Measurements from ENCODE around the gene SLC44A3.

SLC44A3 gene

GRCh38 chr1:94777281-94777680 lies 42.9 kb upstream of the SLC44A3 start:
- H3K79me2 ChIP-seq (ENCODE audit: insufficient read depth, low read length): no peaks in the 10 kb centered on the region

GRCh38 chr1:94778808-94779207 lies 41.3 kb upstream of the SLC44A3 start:
- H4K20me1 ChIP-seq (ENCODE audit: insufficient read depth, low read length, poor library complexity, severe bottlenecking): no peaks in the 10 kb centered on the region
- no peaks in the 10 kb centered on the region for H3K79me2 ChIP-seq (ENCODE audit: insufficient read depth, low read length)
- no peak overlapping the region for H2AFZ ChIP-seq (ENCODE audit: low read length)
- H3K36me3 ChIP-seq (ENCODE audit: insufficient read depth, low read length): no peaks in the 10 kb centered on the region
- no peak for TF ChIP-seq EZH2phosphoT487 (IDR thresholded peaks at IDR 0.05; ENCODE audit: borderline replicate concordance)
- no peak overlapping the region for H3K4me2 ChIP-seq (ENCODE audit: low read depth, low read length, poor library complexity, severe bottlenecking)
- H3K4me1 ChIP-seq (ENCODE audit: insufficient read depth, low read length, poor library complexity, severe bottlenecking): peaks cover 7% of the 10 kb centered on the region
- no peaks in the 10 kb centered on the region for H3F3A ChIP-seq (ENCODE audit: low read depth)
- no peak overlapping the region for H3K4me3 ChIP-seq (ENCODE audit: low read length, poor library complexity, severe bottlenecking)
- H3K9me3 ChIP-seq (ENCODE audit: insufficient read depth, low read depth, low read length): no peaks in the 10 kb centered on the region
- no peaks in the 10 kb centered on the region for H3K9me2 ChIP-seq (replicated peaks; ENCODE audit: low read depth, low read length)
- H3K9ac ChIP-seq (ENCODE audit: low read depth, low read length, poor library complexity, severe bottlenecking): no peak overlapping the region
- H3K27me3 ChIP-seq (ENCODE audit: insufficient read depth, low read length, poor library complexity, severe bottlenecking): no peaks in the 10 kb centered on the region

More at GRCh38 chr1:94777281-94777680, 42.9 kb upstream of the SLC44A3 start:
- Histone ChIP-seq H4K20me1 (ENCODE audit: insufficient read depth, low read length, poor library complexity, severe bottlenecking) (no peaks in the 10 kb centered on the region), H3K4me1 (ENCODE audit: insufficient read depth, low read length, poor library complexity, severe bottlenecking) (peaks cover 17% of the 10 kb centered on the region), H3K4me2 (ENCODE audit: low read depth, low read length, poor library complexity, severe bottlenecking) (no peak overlapping the region), H3K9me3 (ENCODE audit: insufficient read depth, low read depth, low read length) (no peaks in the 10 kb centered on the region), H3K36me3 (ENCODE audit: insufficient read depth, low read length) (no peaks in the 10 kb centered on the region), H2AFZ (ENCODE audit: low read length) (no peak overlapping the region), H3K9ac (ENCODE audit: low read depth, low read length, poor library complexity, severe bottlenecking) (no peak overlapping the region), H3K27me3 (ENCODE audit: insufficient read depth, low read length, poor library complexity, severe bottlenecking) (no peaks in the 10 kb centered on the region), H3K4me3 (ENCODE audit: low read length, poor library complexity, severe bottlenecking) (no peak overlapping the region), H3F3A (ENCODE audit: low read depth) (no peaks in the 10 kb centered on the region), H3K9me2 (replicated peaks; ENCODE audit: low read depth, low read length) (no peaks in the 10 kb centered on the region)
- TF ChIP-seq CTCF (conservative IDR thresholded peaks at IDR 0.05; ENCODE audit: low read length): no peak
- TF ChIP-seq EZH2phosphoT487 (IDR thresholded peaks at IDR 0.05; ENCODE audit: borderline replicate concordance): no peak

GRCh38 chr1:94783342-94784189 lies 36.6 kb upstream of the SLC44A3 start:
- Histone ChIP-seq H3K9me3 (ENCODE audit: insufficient read depth, low read depth, low read length) (no peaks in the 10 kb centered on the region), H3K9ac (ENCODE audit: low read depth, low read length, poor library complexity, severe bottlenecking) (no peak overlapping the region), H3K4me3 (ENCODE audit: low read length, poor library complexity, severe bottlenecking) (no peak overlapping the region), H3K36me3 (ENCODE audit: insufficient read depth, low read length) (no peaks in the 10 kb centered on the region), H3K79me2 (ENCODE audit: insufficient read depth, low read length) (no peaks in the 10 kb centered on the region), H3K9me2 (replicated peaks; ENCODE audit: low read depth, low read length) (no peaks in the 10 kb centered on the region), H3F3A (ENCODE audit: low read depth) (no peaks in the 10 kb centered on the region; the same call in 1 of the 2 replicates), H3K27me3 (ENCODE audit: insufficient read depth, low read length, poor library complexity, severe bottlenecking) (no peaks in the 10 kb centered on the region), H2AFZ (ENCODE audit: low read length) (no peak overlapping the region), H4K20me1 (ENCODE audit: insufficient read depth, low read length, poor library complexity, severe bottlenecking) (no peaks in the 10 kb centered on the region), H3K4me1 (ENCODE audit: insufficient read depth, low read length, poor library complexity, severe bottlenecking) (peaks cover 8% of the 10 kb centered on the region), H3K4me2 (ENCODE audit: low read depth, low read length, poor library complexity, severe bottlenecking) (no peak overlapping the region)
- TF ChIP-seq EZH2phosphoT487 (IDR thresholded peaks at IDR 0.05; ENCODE audit: borderline replicate concordance) (no peak), CTCF (conservative IDR thresholded peaks at IDR 0.05; ENCODE audit: low read length) (no peak)

- H3K9ac ChIP-seq (ENCODE audit: low read depth, low read length, poor library complexity, severe bottlenecking): no peak overlapping the region
- H3K4me2 ChIP-seq (ENCODE audit: low read depth, low read length, poor library complexity, severe bottlenecking): no peak overlapping the region
Observed at GRCh38 chr1:94784190-94784515, 36.0 kb upstream of the SLC44A3 start.

More at GRCh38 chr1:94784190-94784515, 36.0 kb upstream of the SLC44A3 start:
- H3K36me3 ChIP-seq (ENCODE audit: insufficient read depth, low read length): no peaks in the 10 kb centered on the region
- H3K9me3 ChIP-seq (ENCODE audit: insufficient read depth, low read depth, low read length): no peaks in the 10 kb centered on the region
- no peaks in the 10 kb centered on the region; the same call in 1 of the 2 replicates for H3F3A ChIP-seq (ENCODE audit: low read depth)
- H3K27me3 ChIP-seq (ENCODE audit: insufficient read depth, low read length, poor library complexity, severe bottlenecking): no peaks in the 10 kb centered on the region
- no peaks in the 10 kb centered on the region for H4K20me1 ChIP-seq (ENCODE audit: insufficient read depth, low read length, poor library complexity, severe bottlenecking)
- H3K9me2 ChIP-seq (replicated peaks; ENCODE audit: low read depth, low read length): no peaks in the 10 kb centered on the region
- no peak overlapping the region for H3K4me3 ChIP-seq (ENCODE audit: low read length, poor library complexity, severe bottlenecking)
- TF ChIP-seq CTCF (conservative IDR thresholded peaks at IDR 0.05; ENCODE audit: low read length) (no peak), EZH2phosphoT487 (IDR thresholded peaks at IDR 0.05; ENCODE audit: borderline replicate concordance) (no peak)
- H3K4me1 ChIP-seq (ENCODE audit: insufficient read depth, low read length, poor library complexity, severe bottlenecking): peaks cover 8% of the 10 kb centered on the region
- no peaks in the 10 kb centered on the region for H3K79me2 ChIP-seq (ENCODE audit: insufficient read depth, low read length)
- H2AFZ ChIP-seq (ENCODE audit: low read length): no peak overlapping the region

Data from Loucy (cell line).